Panc1 (cell line): Measurements from ENCODE around the gene SEMA4D. TPM values are rescaled to one million over a fixed set of nuclear protein-coding genes. Genes with fewer than 3 reads are reported as not detected.

Experiments
- ATAC-seq: fragments of 200-7000 bp; cut with Tn5 transposase; 2 replicates; pipeline ENCODE4 v1.9.1; 2020; ENCODE audit warnings: mild to moderate bottlenecking, moderate library complexity
- BruUV-seq: library from RNA; stranded (reverse); fragments of 400-500 nt; replicated peaks from 2 replicates; lab custom pipeline; 2021; lab: Mats Ljungman, UMichigan
- CTCF ChIA-PET: fragments of 300-600 bp; sonication (Branson Sonifier 250); formaldehyde crosslinking; loops from one replicate; lab custom pipeline; 2022; ENCODE audit warnings: antibody characterized with exemption; lab: Charles Lee
- POLR2A ChIA-PET: fragments of 300-600 bp; sonication (Branson Sonifier 250); formaldehyde crosslinking; loops from one replicate; lab custom pipeline; 2022; ENCODE audit warnings: antibody characterized with exemption; lab: Charles Lee
- DNase-seq: peaks from one replicate; pipeline ENCODE4 v3.0.0-alpha.2; 2010; ENCODE audit warnings: low read depth, low spot score
- H3K27ac ChIP-seq: 2 replicates; pipeline ENCODE4 v1.5.1; 2011; ENCODE audit warnings: mild to moderate bottlenecking, low read length, inconsistent platforms
- H3K27me3 ChIP-seq: fragments of 200-500 bp; sonication (Bioruptor generic); 2 replicates; pipeline ENCODE4 v1.6.0; 2014; ENCODE audit warnings: low read length, inconsistent platforms; ENCODE audit not compliant: control insufficient read depth, insufficient read depth
- H3K36me3 ChIP-seq: fragments of 200-500 bp; sonication (Bioruptor generic); 2 replicates; pipeline ENCODE4 v1.5.1; 2014; ENCODE audit warnings: inconsistent platforms, mild to moderate bottlenecking, low read length, moderate library complexity; ENCODE audit not compliant: control insufficient read depth, insufficient read depth
- H3K4me1 ChIP-seq: 2 replicates; pipeline ENCODE4 v1.5.1; 2011; ENCODE audit warnings: inconsistent platforms, mild to moderate bottlenecking, low read length, moderate library complexity; ENCODE audit not compliant: control insufficient read depth, insufficient read depth
- H3K4me3 ChIP-seq, 2 experiments: 2 replicates each; pipeline ENCODE4 v1.5.1; 2011 to 2012; ENCODE audit warnings: low read depth in 2 of 2, low read length in 2 of 2, mild to moderate bottlenecking in 2 of 2, inconsistent platforms in 1 of 2, moderate library complexity in 1 of 2
- H3K9me3 ChIP-seq: fragments of 200-500 bp; sonication (Bioruptor generic); 2 replicates; pipeline ENCODE4 v1.5.1; 2014; ENCODE audit warnings: low read depth, mild to moderate bottlenecking, inconsistent platforms, low read length, moderate library complexity; ENCODE audit not compliant: control insufficient read depth, insufficient read depth
- CTCF ChIP-seq: fragments of 450-650 bp; IDR thresholded peaks from 2 replicates; pipeline ENCODE4 v1.5.1; 2017; ENCODE audit warnings: mild to moderate bottlenecking
- POLR2AphosphoS5 ChIP-seq: IDR thresholded peaks from 2 replicates; pipeline ENCODE4 v1.6.1; 2012; ENCODE audit warnings: mild to moderate bottlenecking, low read depth, low read length, moderate library complexity
- REST ChIP-seq, 2 experiments: IDR thresholded peaks; 2 replicates each; pipeline ENCODE4 v1.6.1; 2011 to 2012; ENCODE audit warnings: low read depth in 2 of 2, control low read depth in 1 of 2, low read length in 1 of 2, mild to moderate bottlenecking in 1 of 2, moderate library complexity in 1 of 2; ENCODE audit not compliant: insufficient read depth in 1 of 2
- SIN3A ChIP-seq: IDR thresholded peaks from 2 replicates; pipeline ENCODE4 v1.6.1; 2012; ENCODE audit warnings: low read depth, mild to moderate bottlenecking, low read length, moderate library complexity, borderline replicate concordance; ENCODE audit not compliant: insufficient read depth
- TCF7L2 ChIP-seq: IDR thresholded peaks from 2 replicates; pipeline ENCODE4 v1.6.1; 2011; ENCODE audit warnings: mild to moderate bottlenecking, low read depth, low read length, inconsistent platforms
- in situ Hi-C: cut with HindIII; loops from 2 replicates; pipeline ENCODE4 v1.10.0; 2016; ENCODE audit warnings: low sequenced_read_pairs, low pct_unique_long_range_greater_than_20kb
- intact Hi-C: fragments of 100-400 bp; cut with micrococcal nuclease; formaldehyde crosslinking; loops from one replicate; pipeline ENCODE4 v1.10.0; 2022; ENCODE audit not compliant: unreplicated experiment
- total RNA-seq: library from RNA; stranded (reverse); gene quantifications from one replicate; pipeline ENCODE4 v1.2.1, GENCODE V29; 2021; ENCODE audit not compliant: unreplicated experiment

SEMA4D gene
- total RNA-seq, 1 experiment from 2014 or later: 6.5 TPM

- Histone ChIP-seq H3K4me1 (no peaks in the 10 kb centered on the region), H3K27me3 (no peaks in the 10 kb centered on the region), H3K27ac (no peak overlapping the region), H3K36me3 (no peaks in the 10 kb centered on the region), H3K4me3 (no peak overlapping the region), H3K9me3 (no peaks in the 10 kb centered on the region)
- BruUV-seq: no TSS peak
- in situ Hi-C loops (no loop called here), intact Hi-C loops (loop anchor here (10.0 kb wide), 1 partner anchor 123 kb away; no protein-coding TSS in a partner anchor)
- TF ChIP-seq TCF7L2 (no peak), SIN3A (no peak), REST (IDR thresholded peaks at IDR 0.05; ENCODE audit: insufficient read depth in 1 of 2, low read depth in 2 of 2, low read length in 1 of 2) (no peak), CTCF (no peak), POLR2AphosphoS5 (no peak)
- no peak for DNase-seq
- ChIA-PET POLR2A (no interaction called here), CTCF (no interaction called here)
- ATAC-seq: no peak
These were observed 76.3 kb downstream of the SEMA4D start for GRCh38 chr9:89421595-89421994.

- BruUV-seq: no TSS peak
- Histone ChIP-seq H3K36me3 (no peaks in the 10 kb centered on the region), H3K4me3 (no peak overlapping the region), H3K27me3 (no peaks in the 10 kb centered on the region), H3K9me3 (no peaks in the 10 kb centered on the region), H3K27ac (no peak overlapping the region), H3K4me1 (no peaks in the 10 kb centered on the region)
- no peak for ATAC-seq
- in situ Hi-C loops: no loop called here
- intact Hi-C loops: loop anchor here (10.0 kb wide), 1 partner anchor 124 kb away; no protein-coding TSS in a partner anchor
- CTCF ChIA-PET: no interaction called here
- DNase-seq: no peak
- TF ChIP-seq POLR2AphosphoS5: no peak
- POLR2A ChIA-PET: no interaction called here
These were observed 77.3 kb downstream of the SEMA4D start for GRCh38 chr9:89420397-89421178.

- in situ Hi-C loops (no loop called here), intact Hi-C loops (loop anchor here (10.0 kb wide), 1 partner anchor 125 kb away; no protein-coding TSS in a partner anchor)
- CTCF ChIA-PET: no interaction called here
- TF ChIP-seq SIN3A (no peak), CTCF (no peak)
- BruUV-seq: no TSS peak
- no peak for DNase-seq
- POLR2A ChIA-PET: no interaction called here
- no peaks in the 10 kb centered on the region for H3K36me3 ChIP-seq
- H3K4me1 ChIP-seq: no peaks in the 10 kb centered on the region
- no peaks in the 10 kb centered on the region for H3K9me3 ChIP-seq
- H3K4me3 ChIP-seq: no peak overlapping the region
- ATAC-seq: no peak
- no peak overlapping the region for H3K27ac ChIP-seq
- no peaks in the 10 kb centered on the region for H3K27me3 ChIP-seq
These were observed 77.9 kb downstream of the SEMA4D start for GRCh38 chr9:89419978-89420394.
